HG02852 (cell line): ENCODE data around the gene GREB1.

Experiments
- ATAC-seq: cut with Tn5 transposase; IDR thresholded peaks from one replicate; pipeline ENCODE4 v1.9.1; 2021; ENCODE audit warnings: mild to moderate bottlenecking, moderate library complexity; ENCODE audit not compliant: unreplicated experiment

Gene GREB1

DNA sequence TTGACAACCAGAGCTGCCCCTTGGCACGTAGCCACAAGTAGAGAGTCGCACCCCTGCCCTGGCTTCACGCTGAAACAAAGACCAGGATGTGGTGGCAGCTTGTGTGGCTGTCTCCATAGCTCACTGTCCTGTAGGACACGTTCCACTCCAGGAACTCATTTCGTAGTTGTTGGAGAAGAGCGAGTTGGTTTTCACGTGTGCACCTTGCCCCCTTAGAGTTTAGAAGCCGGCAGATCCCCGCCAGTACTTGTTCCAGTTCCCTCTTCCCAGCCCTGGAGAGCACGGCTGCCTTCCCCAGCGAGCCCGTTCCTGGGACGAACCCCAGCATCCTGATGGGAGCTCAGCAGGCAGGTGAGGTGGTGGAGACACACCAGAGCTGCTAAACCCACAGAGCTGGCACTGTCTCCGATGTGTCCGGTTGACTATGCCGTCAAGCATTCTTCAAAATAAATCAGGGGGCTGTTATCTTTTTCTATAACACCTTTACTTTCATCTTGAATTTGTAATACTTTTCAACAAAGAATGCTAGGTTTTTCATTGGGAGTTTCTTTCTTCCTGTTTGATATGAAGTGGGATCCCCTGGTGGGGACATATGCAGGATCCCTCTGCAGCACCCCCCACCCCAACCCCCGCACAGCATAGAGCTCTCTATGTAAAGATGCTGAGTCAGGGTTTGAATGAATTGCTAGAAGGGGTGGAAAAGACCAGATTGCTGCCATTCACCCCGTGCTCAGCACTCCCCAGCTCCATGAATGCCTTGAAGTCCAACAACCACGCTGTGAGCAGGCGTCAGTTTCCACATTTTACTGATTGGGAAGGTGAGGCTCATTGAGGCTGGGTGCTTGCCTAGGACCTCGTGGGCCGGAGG, 44.5 kb downstream of the GREB1 start:
- no peak for ATAC-seq

- ATAC-seq, result no peak
These were observed 45.3 kb downstream of the GREB1 start for GRCh38 chr2:11578986-11579774.

DNA sequence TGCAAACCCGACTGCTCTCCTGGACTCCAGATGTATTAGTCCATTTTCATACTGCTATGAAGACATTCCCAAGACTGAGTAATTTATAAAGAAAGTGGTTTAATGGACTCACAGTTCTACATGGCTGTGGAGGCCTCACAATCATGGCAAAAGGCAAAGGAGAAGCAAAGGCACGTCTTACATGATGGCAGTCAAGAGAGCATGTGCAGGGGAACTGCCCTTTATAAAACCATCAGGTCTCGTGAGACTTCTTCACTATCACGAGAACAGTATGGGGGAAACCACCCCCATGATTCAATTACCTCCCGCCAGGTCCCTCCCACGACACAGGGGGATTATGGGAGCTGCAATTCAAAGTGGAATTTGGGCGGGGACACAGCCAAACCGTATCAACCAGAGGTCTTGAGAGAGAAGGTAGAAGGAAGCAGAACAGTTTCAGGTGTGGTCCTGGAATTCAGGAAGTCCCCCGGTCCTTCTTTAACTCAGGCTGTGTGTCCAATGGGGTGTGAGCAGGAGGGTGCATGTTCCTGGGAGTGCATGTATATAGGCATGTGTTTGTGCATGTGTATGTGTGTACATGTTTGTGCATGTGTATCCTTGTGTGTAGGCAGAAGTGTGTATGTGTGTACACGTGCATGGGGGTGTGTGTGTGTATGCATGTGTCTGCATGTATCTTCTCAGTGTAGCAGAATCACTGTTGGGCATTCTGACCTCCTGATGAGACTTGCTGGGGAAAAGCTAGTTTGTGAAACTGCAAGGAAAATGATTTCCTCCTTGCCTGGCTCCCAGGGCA, 46.2 kb downstream of the GREB1 start:
- ATAC-seq, result no peak

GRCh38 chr2:11580697-11581096, 46.9 kb downstream of the GREB1 start:
- no peak for ATAC-seq

GRCh38 chr2:11581124-11581796, 47.4 kb downstream of the GREB1 start:
- ATAC-seq, result no peak

- no peak for ATAC-seq
These were observed 48.2 kb downstream of the GREB1 start for GRCh38 chr2:11581797-11582611.

- ATAC-seq, result no peak
These were observed 48.7 kb downstream of the GREB1 start for GRCh38 chr2:11582612-11582861.

- no peak for ATAC-seq
These were observed 49.3 kb downstream of the GREB1 start for GRCh38 chr2:11582862-11583752.

- ATAC-seq, result peak; percentile 79
These were observed 50.1 kb downstream of the GREB1 start for GRCh38 chr2:11583840-11584524.

- no peak for ATAC-seq
These were observed 50.7 kb downstream of the GREB1 start for GRCh38 chr2:11584525-11585056.

- ATAC-seq, result no peak
These were observed 51.2 kb downstream of the GREB1 start for GRCh38 chr2:11585071-11585470.

- ATAC-seq, result no peak
These were observed 54.6 kb downstream of the GREB1 start for GRCh38 chr2:11588228-11589110.

DNA sequence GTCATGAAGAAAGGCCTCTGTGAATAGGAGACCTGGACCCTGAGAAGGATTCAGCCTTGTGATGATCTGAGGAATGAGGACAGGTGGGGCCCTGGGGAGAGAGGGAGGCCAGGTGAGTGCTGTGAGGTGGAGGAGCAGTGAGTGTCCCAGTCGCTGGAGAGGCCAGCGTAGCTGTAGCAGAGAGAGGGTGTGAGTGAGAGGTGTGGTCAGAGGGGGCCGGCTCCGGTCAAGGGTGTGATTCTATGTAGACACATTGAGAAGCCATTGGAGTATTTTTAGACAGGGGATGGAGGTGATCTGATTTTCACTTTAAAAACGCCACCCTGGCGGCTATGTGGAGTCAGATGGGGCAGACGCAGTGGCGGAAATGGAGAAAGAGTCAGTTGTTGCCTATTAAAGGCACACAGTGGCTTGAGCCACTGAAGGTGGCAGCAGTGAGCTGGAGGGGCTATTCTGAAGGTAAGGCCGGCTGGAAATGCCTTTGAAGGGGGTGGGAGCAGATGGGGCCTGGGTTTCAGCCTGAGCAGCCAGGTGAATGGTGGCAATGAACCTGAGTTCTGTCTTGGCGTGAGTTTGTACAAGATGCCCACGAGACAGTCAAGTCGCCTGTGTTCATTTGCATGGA, 55.6 kb downstream of the GREB1 start:
- ATAC-seq, result no peak

GRCh38 chr2:11590193-11590592, 56.3 kb downstream of the GREB1 start:
- no peak for ATAC-seq

DNA sequence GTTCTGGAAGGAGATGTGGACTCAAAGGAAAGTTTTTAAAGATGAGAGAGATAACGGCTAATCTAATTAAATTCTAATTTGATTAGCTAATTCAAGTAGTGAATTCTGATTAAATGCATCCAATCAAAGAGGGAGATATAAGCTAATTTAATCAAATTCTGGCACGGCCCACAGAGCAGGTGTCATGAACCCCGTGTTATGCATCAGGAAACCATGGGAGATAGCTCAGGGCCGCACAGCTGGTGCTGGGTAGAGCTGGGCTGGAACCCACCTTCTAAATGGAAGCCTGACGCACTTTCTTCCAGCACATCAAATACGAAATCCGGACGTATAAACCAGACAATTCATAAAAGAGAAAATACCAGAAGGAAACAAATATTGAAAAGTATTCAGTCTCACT, 57.2 kb downstream of the GREB1 start:
- no peak for ATAC-seq

DNA sequence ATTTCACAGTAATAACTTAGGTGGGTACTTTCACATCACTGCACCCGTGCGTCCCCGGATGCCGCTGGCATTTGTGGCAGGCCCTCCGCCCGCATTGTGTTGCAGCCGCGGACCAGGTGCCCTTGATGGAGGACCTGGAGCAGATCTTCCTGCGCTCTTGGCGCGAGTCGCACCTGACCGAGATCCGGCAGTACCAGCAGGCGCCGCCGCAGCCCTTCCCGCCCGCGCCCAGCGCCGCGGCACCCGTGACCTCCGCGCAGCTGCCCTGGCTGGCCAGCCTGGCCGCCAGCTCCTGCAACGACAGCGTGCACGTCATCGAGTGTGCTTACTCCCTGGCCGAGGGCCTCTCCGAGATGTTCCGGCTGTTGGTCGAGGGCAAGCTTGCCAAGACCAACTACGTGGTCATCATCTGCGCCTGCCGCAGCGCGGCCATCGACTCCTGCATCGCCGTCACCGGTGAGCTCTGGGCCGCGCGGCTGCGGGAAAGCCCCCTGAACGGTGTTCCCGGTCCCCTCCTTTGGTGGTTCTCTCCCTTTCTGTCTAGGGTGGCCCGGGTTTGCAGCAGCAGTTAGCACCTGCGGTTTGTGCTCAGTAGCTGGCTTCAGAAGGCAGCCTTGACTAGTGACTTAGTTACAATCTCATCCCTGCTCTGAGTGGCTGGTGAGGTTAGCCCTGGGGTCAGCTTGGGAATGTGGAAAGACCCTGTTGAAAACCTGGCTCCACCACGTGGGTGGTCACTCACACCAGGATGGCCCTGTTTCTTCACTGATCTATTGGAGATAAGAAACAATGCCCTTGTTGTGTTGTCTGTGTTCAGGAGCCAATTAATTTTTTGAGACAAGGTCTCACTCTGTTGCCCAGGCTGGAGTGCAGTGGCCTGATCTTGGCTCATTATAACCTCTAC, 59.1 kb downstream of the GREB1 start:
- ATAC-seq, result no peak
